B cell (primary cell): ENCODE data around the gene OTULIN. TPM values are rescaled to one million over a fixed set of nuclear protein-coding genes. Genes with fewer than 3 reads are reported as not detected.
A peak's percentile ranks its signal among the peaks of the same experiment; 100 is the strongest.

Experiments
- ATAC-seq: fragments of 200-7000 bp; cut with Tn5 transposase; one replicate; pipeline ENCODE4 v1.10.0; 2021; ENCODE audit warnings: low read depth, mild to moderate bottlenecking, moderate number of reproducible peaks, moderate library complexity
- CTCF ChIA-PET: fragments of 350-600 bp; sonication (Branson Sonifier 250); formaldehyde crosslinking; loops from one replicate; lab custom pipeline; 2021; ENCODE audit warnings: antibody characterized with exemption, inconsistent platforms; lab: Charles Lee
- POLR2A ChIA-PET: fragments of 350-600 bp; sonication (Branson Sonifier 250); formaldehyde crosslinking; loops from one replicate; lab custom pipeline; 2021; ENCODE audit warnings: antibody characterized with exemption; lab: Charles Lee
- DNase-seq: peaks from one replicate; pipeline ENCODE4 v3.0.0; 2013
- H2AFZ ChIP-seq: 2 replicates; pipeline ENCODE4 v1.6.1; 2012; ENCODE audit warnings: mild to moderate bottlenecking, low read depth, low read length; ENCODE audit not compliant: insufficient read depth, poor library complexity, severe bottlenecking
- H3K27ac ChIP-seq, 2 donors: 1 replicate in 1 of 2; 2 replicates in 1 of 2; pipeline ENCODE4 v1.5.1; 2012 to 2013; ENCODE audit warnings: low read length in 2 of 2, mild to moderate bottlenecking in 2 of 2, moderate library complexity in 1 of 2
- H3K27me3 ChIP-seq, 4 experiments: fragments of 200-600 bp in 1 of 4; sonication (generic) in 1 of 4; replicated peaks in 1 of 4; 1 replicate in 2 of 4; 2 replicates in 2 of 4; pipeline versions ENCODE4 v1.6.1 to v1.7.0; 2013 to 2016; ENCODE audit warnings: low read length in 3 of 4, mild to moderate bottlenecking in 2 of 4, mixed read lengths in 1 of 4, moderate library complexity in 1 of 4; ENCODE audit not compliant: insufficient read depth in 4 of 4, control insufficient read depth in 3 of 4; ENCODE audit errors: control extremely low read depth in 1 of 4
- H3K36me3 ChIP-seq, 2 experiments: replicated peaks in 1 of 2; 1 replicate in 1 of 2; 2 replicates in 1 of 2; pipeline versions ENCODE4 v1.6.1 to v1.7.1; 2013; ENCODE audit warnings: low read length in 1 of 2; ENCODE audit not compliant: insufficient read depth in 2 of 2, control insufficient read depth in 1 of 2; ENCODE audit errors: control extremely low read depth in 1 of 2, extremely low read depth in 1 of 2
- H3K4me1 ChIP-seq, 2 donors: fragments of 200-600 bp in 1 of 2; sonication (generic) in 1 of 2; 1 replicate in 1 of 2; 2 replicates in 1 of 2; pipeline versions ENCODE4 v1.5.1 to v1.6.1; 2013 to 2017; ENCODE audit warnings: low read length in 2 of 2; ENCODE audit not compliant: control insufficient read depth in 2 of 2, insufficient read depth in 2 of 2
- H3K4me2 ChIP-seq: replicated peaks from 2 replicates; pipeline ENCODE3; 2012; ENCODE audit warnings: mild to moderate bottlenecking, low read depth, low read length; ENCODE audit not compliant: poor library complexity, severe bottlenecking
- H3K4me3 ChIP-seq, 5 experiments: fragments of 200-600 bp in 1 of 5; sonication (generic) in 1 of 5; 1 replicate in 3 of 5; 2 replicates in 2 of 5; pipeline versions ENCODE4 v1.5.1 to v1.7.0; 2011 to 2016; ENCODE audit warnings: low read length in 4 of 5, mild to moderate bottlenecking in 4 of 5, low read depth in 2 of 5, control low read depth in 1 of 5, moderate library complexity in 1 of 5; ENCODE audit not compliant: insufficient read depth in 1 of 5; ENCODE audit errors: control extremely low read depth in 1 of 5, extremely low read depth in 1 of 5
- H3K79me2 ChIP-seq: fragments of 200-600 bp; sonication (generic); one replicate; pipeline ENCODE4 v1.6.0; 2016; ENCODE audit warnings: low read length; ENCODE audit not compliant: control insufficient read depth, insufficient read depth
- H3K9ac ChIP-seq: fragments of 200-600 bp; sonication (generic); 2 replicates; pipeline ENCODE4 v1.6.1; 2017; ENCODE audit warnings: mild to moderate bottlenecking, low read length, moderate library complexity
- H3K9me3 ChIP-seq, 3 donors: one replicate each; pipeline versions ENCODE4 v1.6.1 to v1.7.1; 2013; ENCODE audit warnings: low read length in 2 of 3; ENCODE audit not compliant: control insufficient read depth in 2 of 3, insufficient read depth in 1 of 3; ENCODE audit errors: control extremely low read depth in 1 of 3
- H4K20me1 ChIP-seq: 2 replicates; pipeline ENCODE4 v1.6.0; 2012; ENCODE audit warnings: mild to moderate bottlenecking, low read length; ENCODE audit not compliant: insufficient read depth, control insufficient read depth, poor library complexity, severe bottlenecking
- H3K27ac Mint-ChIP-seq: one replicate; pipeline ENCODE4 v1.8.0; 2021; ENCODE audit warnings: mixed read lengths
- H3K27me3 Mint-ChIP-seq: one replicate; pipeline ENCODE4 v1.8.0; 2021; ENCODE audit warnings: mixed read lengths
- H3K4me1 Mint-ChIP-seq: one replicate; pipeline ENCODE4 v1.8.0; 2021; ENCODE audit warnings: mixed read lengths
- H3K4me3 Mint-ChIP-seq: one replicate; pipeline ENCODE4 v1.8.0; 2021; ENCODE audit warnings: mixed read lengths
- H3K9me3 Mint-ChIP-seq: one replicate; pipeline ENCODE4 v1.8.0; 2022; ENCODE audit warnings: mixed read lengths; ENCODE audit not compliant: insufficient read depth
- EZH2 ChIP-seq: IDR thresholded peaks from 2 replicates; pipeline ENCODE4 v1.6.1; 2012; ENCODE audit warnings: borderline replicate concordance, low read depth, mild to moderate bottlenecking, moderate library complexity, low read length; ENCODE audit not compliant: insufficient read depth, poor library complexity, severe bottlenecking
- WGBS: methylation state at CpG from one replicate; pipeline ENCODE4 v1.1.5; 2013; ENCODE audit warnings: missing lambda C conversion rate; ENCODE audit not compliant: insufficient coverage; 5-methylcytosine and 5-hydroxymethylcytosine counted together
- intact Hi-C: fragments of 100-400 bp; cut with micrococcal nuclease; formaldehyde crosslinking; loops from one replicate; pipeline ENCODE4 v1.10.0; 2022
- polyA plus RNA-seq: library from polyadenylated mRNA; depleted of rRNA; stranded (reverse); fragments of >200 nt; gene quantifications from 2 replicates; pipeline ENCODE4 v1.2.3, GENCODE V29; 2012
- total RNA-seq, 2 donors: library from RNA; stranded (reverse); fragments of 120-200 nt in 1 of 2; gene quantifications; 1 replicate in 1 of 2; 2 replicates in 1 of 2; pipeline versions ENCODE4 v1.2.3 to v1.2.4, GENCODE V29; 2013 to 2022
- TF ChIP-seq, protein P1 (sequence below): fragments of 200-600 bp; IDR thresholded peaks from one replicate; pipeline ENCODE4 v1.8.0; 2022; ENCODE audit warnings: antibody characterized with exemption, mild to moderate bottlenecking

OTULIN gene
- total and polyA plus RNA-seq, 2 donors (not counting 1 experiment from before 2014, with no cell fraction given) = 8.4 to 64.4 TPM

DNA sequence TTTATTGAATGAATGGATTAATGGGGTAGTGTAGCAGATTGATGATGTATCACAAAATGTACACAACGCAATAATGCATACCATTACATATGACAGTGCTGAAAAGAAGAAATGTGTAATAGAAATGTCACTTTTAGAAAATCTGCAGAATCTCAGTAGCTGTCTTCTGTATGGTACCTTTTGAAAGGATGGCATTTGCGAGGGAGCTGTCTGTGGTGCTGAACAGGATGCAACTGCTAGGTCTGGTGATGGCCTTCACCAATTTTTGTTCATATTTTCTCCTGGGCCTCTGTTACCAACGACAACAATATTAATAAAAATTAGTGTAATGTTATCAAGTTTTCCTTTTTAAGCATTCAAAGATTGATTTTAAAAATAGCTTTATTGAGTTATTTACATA, 36.2 kb upstream of the OTULIN start:
- no peaks in the 10 kb centered on the region for H3K79me2 ChIP-seq
- no CpG with 5 or more reads among the region's 3 CpGs for whole genome bisulfite sequencing
- H3K9me3 Mint-ChIP-seq = no peaks in the 10 kb centered on the region
- H3K4me3 Mint-ChIP-seq = no peak overlapping the region
- intact Hi-C loops = no loop called here
- peaks cover 0 to 2% (median 0%) of the 10 kb centered on the region in 3 donors for H3K9me3 ChIP-seq
- no peaks in the 10 kb centered on the region for H3K4me1 Mint-ChIP-seq
- CTCF ChIA-PET = interaction anchor here (0.9 kb wide), 1 partner anchor 20 kb away, joined by 4 read pairs; no protein-coding TSS in a partner anchor
- POLR2A ChIA-PET = no interaction called here
- TF ChIP-seq EZH2 = no peak
- TF ChIP-seq, protein P1, sequence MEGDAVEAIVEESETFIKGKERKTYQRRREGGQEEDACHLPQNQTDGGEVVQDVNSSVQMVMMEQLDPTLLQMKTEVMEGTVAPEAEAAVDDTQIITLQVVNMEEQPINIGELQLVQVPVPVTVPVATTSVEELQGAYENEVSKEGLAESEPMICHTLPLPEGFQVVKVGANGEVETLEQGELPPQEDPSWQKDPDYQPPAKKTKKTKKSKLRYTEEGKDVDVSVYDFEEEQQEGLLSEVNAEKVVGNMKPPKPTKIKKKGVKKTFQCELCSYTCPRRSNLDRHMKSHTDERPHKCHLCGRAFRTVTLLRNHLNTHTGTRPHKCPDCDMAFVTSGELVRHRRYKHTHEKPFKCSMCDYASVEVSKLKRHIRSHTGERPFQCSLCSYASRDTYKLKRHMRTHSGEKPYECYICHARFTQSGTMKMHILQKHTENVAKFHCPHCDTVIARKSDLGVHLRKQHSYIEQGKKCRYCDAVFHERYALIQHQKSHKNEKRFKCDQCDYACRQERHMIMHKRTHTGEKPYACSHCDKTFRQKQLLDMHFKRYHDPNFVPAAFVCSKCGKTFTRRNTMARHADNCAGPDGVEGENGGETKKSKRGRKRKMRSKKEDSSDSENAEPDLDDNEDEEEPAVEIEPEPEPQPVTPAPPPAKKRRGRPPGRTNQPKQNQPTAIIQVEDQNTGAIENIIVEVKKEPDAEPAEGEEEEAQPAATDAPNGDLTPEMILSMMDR = no peak
- peaks cover 9% of the 10 kb centered on the region for H3K27me3 Mint-ChIP-seq
- peaks cover 0 to 3% (median 0%) of the 10 kb centered on the region in 4 experiments for H3K27me3 ChIP-seq
- H3K27ac Mint-ChIP-seq = no peak overlapping the region
- no peak overlapping the region for H3K9ac ChIP-seq
- ATAC-seq (no peak), DNase-seq (peak; percentile 42)
- H3K27ac ChIP-seq = no peak overlapping the region
- no peak overlapping the region for H3K4me2 ChIP-seq
- no peaks in the 10 kb centered on the region for H3K36me3 ChIP-seq
- no peaks in the 10 kb centered on the region for H3K4me1 ChIP-seq
- H2AFZ ChIP-seq = no peak overlapping the region
- no peak overlapping the region for H3K4me3 ChIP-seq
- no peaks in the 10 kb centered on the region for H4K20me1 ChIP-seq

DNA sequence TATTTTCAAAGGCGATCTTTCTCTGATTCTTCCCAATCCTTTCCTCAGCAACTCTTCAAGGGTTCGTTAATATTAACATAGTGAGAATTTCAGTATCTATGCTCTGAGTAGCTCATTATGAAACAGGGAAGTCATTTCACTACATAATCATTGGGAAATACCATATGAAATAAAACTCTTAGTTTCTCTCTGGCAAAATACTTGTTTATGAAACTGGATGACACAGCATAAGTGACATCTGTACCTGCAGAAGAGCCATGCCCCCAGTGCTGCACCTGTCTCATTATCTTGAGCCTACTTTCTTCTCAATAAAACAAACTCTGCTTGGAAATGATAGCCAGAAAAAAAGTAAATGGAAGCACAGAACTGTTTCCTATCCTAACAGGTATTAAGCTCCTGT, 33.8 kb upstream of the OTULIN start:
- Histone ChIP-seq H3K4me2 (no peak overlapping the region), H3K79me2 (no peaks in the 10 kb centered on the region), H3K27me3 (peaks cover 0 to 3% (median 0%) of the 10 kb centered on the region in 4 experiments), H3K4me1 (no peaks in the 10 kb centered on the region), H3K4me3 (no peak overlapping the region), H2AFZ (no peak overlapping the region), H4K20me1 (no peaks in the 10 kb centered on the region), H3K9me3 (peaks cover 0 to 2% (median 0%) of the 10 kb centered on the region in 3 donors), H3K36me3 (no peaks in the 10 kb centered on the region), H3K27ac (no peak overlapping the region), H3K9ac (no peak overlapping the region)
- WGBS = no CpG with 5 or more reads among the region's 2 CpGs
- Mint-ChIP-seq H3K27ac (no peak overlapping the region), H3K9me3 (no peaks in the 10 kb centered on the region), H3K4me1 (no peaks in the 10 kb centered on the region), H3K4me3 (no peak overlapping the region), H3K27me3 (peaks cover 12% of the 10 kb centered on the region)
- CTCF ChIA-PET = no interaction called here
- ATAC-seq (no peak), DNase-seq (no peak)
- POLR2A ChIA-PET = no interaction called here
- intact Hi-C loops = no loop called here
- TF ChIP-seq, protein P1 = no peak
- TF ChIP-seq EZH2 = no peak
